Nephron (organoid): ENCODE results near the gene GLYATL1B.
"Not testable (repeated sequence)": the region's sequence is repeated elsewhere in the genome, so short reads cannot be mapped to it uniquely, and the experiment has no call there.

Source experiments
- H3K27ac Mint-ChIP-seq, 3 experiments: 2 replicates each; pipeline ENCODE4 v1.8.0; 2020; ENCODE audit warnings: mixed read lengths in 3 of 3, mild to moderate bottlenecking in 2 of 3, moderate library complexity in 1 of 3
- H3K27me3 Mint-ChIP-seq: 2 replicates; pipeline ENCODE4 v1.8.0; 2021; ENCODE audit warnings: low read depth, mild to moderate bottlenecking, moderate library complexity, mixed read lengths
- H3K36me3 Mint-ChIP-seq: 2 replicates; pipeline ENCODE4 v1.8.0; 2020; ENCODE audit warnings: low read depth, mixed read lengths
- H3K4me1 Mint-ChIP-seq: 2 replicates; pipeline ENCODE4 v1.8.0; 2020; ENCODE audit warnings: mixed read lengths
- H3K4me3 Mint-ChIP-seq, 3 experiments: 2 replicates each; pipeline ENCODE4 v1.8.0; 2020; ENCODE audit warnings: mild to moderate bottlenecking in 3 of 3, mixed read lengths in 3 of 3, moderate library complexity in 2 of 3
- H3K9me3 Mint-ChIP-seq: 2 replicates; pipeline ENCODE4 v1.8.0; 2020; ENCODE audit warnings: mixed read lengths
- TF ChIP-seq, protein P1 (sequence below), 3 experiments: fragments of 200-600 bp; sonication (generic); IDR thresholded peaks; one replicate each; pipeline ENCODE4 v1.5.0; 2021; ENCODE audit warnings: antibody characterized with exemption in 3 of 3; ENCODE audit not compliant: unreplicated experiment in 3 of 3

Gene GLYATL1B

GRCh38 chr11:59106363-59107336 lies 20.5 kb downstream of the GLYATL1B start, which contains the start of gene FAM111B:
FAM111B (plus strand) TSS chr11:59107237; CDS start chr11:59109626, 2,389 bp downstream.
- Mint-ChIP-seq H3K4me3 (peak within 1 kb of the TSS; percentile 84 to 89 (median 86)), H3K4me1 (peaks cover 23% of the 10 kb centered on the region), H3K9me3 (peaks cover 2% of the 10 kb centered on the region), H3K27ac (peak within 1 kb of the TSS; percentile 7 to 52 (median 23)), H3K36me3 (peaks cover 6% of the 10 kb centered on the region), H3K27me3 (peaks cover 42% of the 10 kb centered on the region)
- TF ChIP-seq, protein P1, sequence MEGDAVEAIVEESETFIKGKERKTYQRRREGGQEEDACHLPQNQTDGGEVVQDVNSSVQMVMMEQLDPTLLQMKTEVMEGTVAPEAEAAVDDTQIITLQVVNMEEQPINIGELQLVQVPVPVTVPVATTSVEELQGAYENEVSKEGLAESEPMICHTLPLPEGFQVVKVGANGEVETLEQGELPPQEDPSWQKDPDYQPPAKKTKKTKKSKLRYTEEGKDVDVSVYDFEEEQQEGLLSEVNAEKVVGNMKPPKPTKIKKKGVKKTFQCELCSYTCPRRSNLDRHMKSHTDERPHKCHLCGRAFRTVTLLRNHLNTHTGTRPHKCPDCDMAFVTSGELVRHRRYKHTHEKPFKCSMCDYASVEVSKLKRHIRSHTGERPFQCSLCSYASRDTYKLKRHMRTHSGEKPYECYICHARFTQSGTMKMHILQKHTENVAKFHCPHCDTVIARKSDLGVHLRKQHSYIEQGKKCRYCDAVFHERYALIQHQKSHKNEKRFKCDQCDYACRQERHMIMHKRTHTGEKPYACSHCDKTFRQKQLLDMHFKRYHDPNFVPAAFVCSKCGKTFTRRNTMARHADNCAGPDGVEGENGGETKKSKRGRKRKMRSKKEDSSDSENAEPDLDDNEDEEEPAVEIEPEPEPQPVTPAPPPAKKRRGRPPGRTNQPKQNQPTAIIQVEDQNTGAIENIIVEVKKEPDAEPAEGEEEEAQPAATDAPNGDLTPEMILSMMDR (IDR thresholded peaks at IDR 0.05; ENCODE audit: unreplicated experiment in 3 of 3), result no peak

- H3K9me3 Mint-ChIP-seq, H3K36me3 Mint-ChIP-seq, H3K27ac Mint-ChIP-seq: not testable (repeated sequence)
- peaks cover 31% of the 10 kb centered on the region for H3K27me3 Mint-ChIP-seq
- H3K4me3 Mint-ChIP-seq, result peak overlapping the region; percentile 84 to 89 (median 86)
- H3K4me1 Mint-ChIP-seq, result peaks cover 23% of the 10 kb centered on the region
These were observed 21.6 kb downstream of the GLYATL1B start for GRCh38 chr11:59107721-59108120.

GRCh38 chr11:59112494-59112893 lies 26.4 kb downstream of the GLYATL1B start:
- TF ChIP-seq, protein P1 (IDR thresholded peaks at IDR 0.05; ENCODE audit: unreplicated experiment in 3 of 3), result no peak
- no peak overlapping the region for H3K27ac Mint-ChIP-seq
- peaks cover 46% of the 10 kb centered on the region for H3K36me3 Mint-ChIP-seq
- no peak overlapping the region for H3K4me3 Mint-ChIP-seq
- peaks cover 4% of the 10 kb centered on the region for H3K27me3 Mint-ChIP-seq
- peaks cover 11% of the 10 kb centered on the region for H3K9me3 Mint-ChIP-seq
- peaks cover 9% of the 10 kb centered on the region for H3K4me1 Mint-ChIP-seq

DNA sequence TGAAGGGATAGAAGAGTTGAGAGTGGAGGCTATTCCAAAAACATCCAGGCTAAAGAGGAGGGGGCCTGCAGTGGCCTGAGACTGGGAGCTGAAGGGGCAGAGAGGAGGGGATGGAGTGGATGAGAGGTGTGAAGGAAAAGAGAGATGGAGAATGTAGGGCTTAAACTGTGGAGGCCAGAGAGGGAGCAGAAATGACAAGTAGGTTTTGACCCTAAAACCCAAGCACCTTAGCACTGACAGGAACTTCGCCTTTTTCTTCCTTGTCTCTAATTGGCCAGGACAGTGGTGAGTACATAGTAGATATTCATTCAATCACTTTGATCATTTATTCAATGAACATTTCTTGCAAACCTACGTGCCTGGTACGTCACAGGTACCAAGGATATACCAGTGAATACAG lies 28.2 kb downstream of the GLYATL1B start:
- peaks cover 21% of the 10 kb centered on the region for H3K9me3 Mint-ChIP-seq
- TF ChIP-seq, protein P1 (IDR thresholded peaks at IDR 0.05; ENCODE audit: unreplicated experiment in 3 of 3), result no peak
- no peak overlapping the region for H3K27ac Mint-ChIP-seq
- H3K36me3 Mint-ChIP-seq, result peaks cover 59% of the 10 kb centered on the region
- no peaks in the 10 kb centered on the region for H3K4me1 Mint-ChIP-seq
- no peaks in the 10 kb centered on the region for H3K27me3 Mint-ChIP-seq
- H3K4me3 Mint-ChIP-seq, result no peak overlapping the region

GRCh38 chr11:59115553-59115952 lies 29.4 kb downstream of the GLYATL1B start:
- Mint-ChIP-seq H3K27me3 (no peaks in the 10 kb centered on the region), H3K4me3 (no peak overlapping the region), H3K36me3 (peaks cover 60% of the 10 kb centered on the region), H3K4me1 (no peaks in the 10 kb centered on the region), H3K27ac (no peak overlapping the region), H3K9me3 (peaks cover 27% of the 10 kb centered on the region)
- TF ChIP-seq, protein P1 (IDR thresholded peaks at IDR 0.05; ENCODE audit: unreplicated experiment in 3 of 3), result no peak

- no peak overlapping the region for H3K4me3 Mint-ChIP-seq
- peaks cover 34% of the 10 kb centered on the region for H3K9me3 Mint-ChIP-seq
- H3K36me3 Mint-ChIP-seq, result peaks cover 71% of the 10 kb centered on the region
- H3K27ac Mint-ChIP-seq, result no peak overlapping the region
- H3K4me1 Mint-ChIP-seq, result no peaks in the 10 kb centered on the region
- no peaks in the 10 kb centered on the region for H3K27me3 Mint-ChIP-seq
- TF ChIP-seq, protein P1 (IDR thresholded peaks at IDR 0.05; ENCODE audit: unreplicated experiment in 3 of 3), result no peak
These were observed 31.7 kb downstream of the GLYATL1B start for GRCh38 chr11:59117774-59118173.
